ENCODE measurements around the gene BOLA2B. TPM values are rescaled to one million over a fixed set of nuclear protein-coding genes. Genes with fewer than 3 reads are reported as not detected.

BOLA2B gene
- total RNA-seq, 1 donor from 2014 or later, result 73.2 TPM

GRCh38 chr16:30151091-30151490 lies 42.4 kb downstream of the BOLA2B start:
- no peaks in the 10 kb centered on the region for H3K27me3 Mint-ChIP-seq (ENCODE audit: unreplicated experiment)
- peaks cover 9% of the 10 kb centered on the region for H3K9me3 Mint-ChIP-seq (ENCODE audit: unreplicated experiment)
- DNase-seq (ENCODE audit: extremely low spot score, unreplicated experiment), result no peak
- no peaks in the 10 kb centered on the region for H3K4me1 Mint-ChIP-seq (ENCODE audit: unreplicated experiment)
- H3K36me3 Mint-ChIP-seq (ENCODE audit: unreplicated experiment), result peaks cover 3% of the 10 kb centered on the region
- no peak overlapping the region for H3K4me3 Mint-ChIP-seq (ENCODE audit: unreplicated experiment)
- no peak overlapping the region for H3K27ac Mint-ChIP-seq (ENCODE audit: unreplicated experiment)
- no peak for TF ChIP-seq CTCF (IDR thresholded peaks at IDR 0.05)

GRCh38 chr16:30149250-30149930 lies 44.1 kb downstream of the BOLA2B start:
- peaks cover 9% of the 10 kb centered on the region for H3K9me3 Mint-ChIP-seq (ENCODE audit: unreplicated experiment)
- TF ChIP-seq CTCF (IDR thresholded peaks at IDR 0.05), result no peak
- no peaks in the 10 kb centered on the region for H3K4me1 Mint-ChIP-seq (ENCODE audit: unreplicated experiment)
- DNase-seq (ENCODE audit: extremely low spot score, unreplicated experiment), result no peak
- H3K36me3 Mint-ChIP-seq (ENCODE audit: unreplicated experiment), result peaks cover 3% of the 10 kb centered on the region
- H3K4me3 Mint-ChIP-seq (ENCODE audit: unreplicated experiment), result no peak overlapping the region
- no peak overlapping the region for H3K27ac Mint-ChIP-seq (ENCODE audit: unreplicated experiment)
- H3K27me3 Mint-ChIP-seq (ENCODE audit: unreplicated experiment), result no peaks in the 10 kb centered on the region

GRCh38 chr16:30147843-30148510 lies 45.5 kb downstream of the BOLA2B start:
- Mint-ChIP-seq H3K4me1 (ENCODE audit: unreplicated experiment) (no peaks in the 10 kb centered on the region), H3K36me3 (ENCODE audit: unreplicated experiment) (peaks cover 3% of the 10 kb centered on the region), H3K4me3 (ENCODE audit: unreplicated experiment) (no peak overlapping the region), H3K27me3 (ENCODE audit: unreplicated experiment) (peaks cover 4% of the 10 kb centered on the region), H3K9me3 (ENCODE audit: unreplicated experiment) (peaks cover 9% of the 10 kb centered on the region), H3K27ac (ENCODE audit: unreplicated experiment) (no peak overlapping the region)
- DNase-seq (ENCODE audit: extremely low spot score, unreplicated experiment), result no peak
- TF ChIP-seq CTCF (IDR thresholded peaks at IDR 0.05), result no peak

DNA sequence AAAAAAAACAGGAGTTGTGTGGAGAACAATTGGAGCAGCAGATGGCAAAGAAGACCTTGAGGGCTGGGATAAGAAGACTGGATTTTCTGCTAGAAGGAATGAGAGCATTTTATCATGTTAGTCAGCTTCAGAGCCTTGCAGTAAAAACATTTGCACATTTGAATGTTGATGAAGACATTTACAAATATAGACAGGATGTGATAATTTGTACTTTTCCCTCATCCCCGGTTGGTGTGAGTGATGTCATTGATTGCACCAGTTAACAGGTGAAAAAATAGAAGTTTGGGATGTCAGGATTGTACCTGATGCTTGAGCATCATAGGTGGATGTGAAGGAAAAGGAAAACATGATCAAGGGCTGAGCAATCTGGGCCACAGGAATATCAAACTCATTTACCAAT lies 47.8 kb downstream of the BOLA2B start:
- no peak for DNase-seq (ENCODE audit: extremely low spot score, unreplicated experiment)
- peaks cover 3% of the 10 kb centered on the region for H3K36me3 Mint-ChIP-seq (ENCODE audit: unreplicated experiment)

More for the DNA sequence above, 47.8 kb downstream of the BOLA2B start:
- Mint-ChIP-seq H3K4me1 (ENCODE audit: unreplicated experiment) (no peaks in the 10 kb centered on the region), H3K27me3 (ENCODE audit: unreplicated experiment) (peaks cover 4% of the 10 kb centered on the region), H3K4me3 (ENCODE audit: unreplicated experiment) (no peak overlapping the region), H3K27ac (ENCODE audit: unreplicated experiment) (no peak overlapping the region), H3K9me3 (ENCODE audit: unreplicated experiment) (peaks cover 9% of the 10 kb centered on the region)
- no peak for TF ChIP-seq CTCF (IDR thresholded peaks at IDR 0.05)
